Fibroblast of lung (primary cell): ENCODE measurements around the gene LGALS1. TPM values are rescaled to one million over a fixed set of nuclear protein-coding genes. Genes with fewer than 3 reads are reported as not detected.

ENCODE experiments used
- DNase-seq, 2 donors: peaks; one replicate each; pipeline versions ENCODE4 v3.0.0 to v3.0.0-alpha.2; 2010; ENCODE audit warnings: low read depth in 2 of 2
- H2AFZ ChIP-seq: 2 replicates; pipeline ENCODE4 v1.5.1; 2012; ENCODE audit warnings: low read length, control low read depth, inconsistent platforms
- H3K27ac ChIP-seq: 2 replicates; pipeline ENCODE4 v1.5.1; 2011; ENCODE audit warnings: low read length, control low read depth; ENCODE audit not compliant: insufficient read depth
- H3K27me3 ChIP-seq: 2 replicates; pipeline ENCODE4 v1.5.1; 2011; ENCODE audit warnings: mild to moderate bottlenecking, low read length; ENCODE audit not compliant: control insufficient read depth, insufficient read depth
- H3K36me3 ChIP-seq: 2 replicates; pipeline ENCODE4 v1.5.1; 2011; ENCODE audit warnings: low read length; ENCODE audit not compliant: control insufficient read depth, insufficient read depth
- H3K4me1 ChIP-seq: 2 replicates; pipeline ENCODE4 v1.5.1; 2011; ENCODE audit warnings: low read length; ENCODE audit not compliant: control insufficient read depth, insufficient read depth; ENCODE audit errors: extremely low read depth
- H3K4me2 ChIP-seq: 2 replicates; pipeline ENCODE4 v1.5.1; 2011; ENCODE audit warnings: low read length, control low read depth; ENCODE audit not compliant: insufficient read depth; ENCODE audit errors: extremely low read depth
- H3K4me3 ChIP-seq, 4 experiments: fragments of 200-600 bp in 1 of 4; sonication (generic) in 1 of 4; replicated peaks in 1 of 4; 2 replicates each; pipeline ENCODE4 v1.5.1; 2011 to 2016; ENCODE audit warnings: low read length in 4 of 4, low read depth in 3 of 4, mild to moderate bottlenecking in 3 of 4, control low read depth in 2 of 4, inconsistent platforms in 1 of 4, mixed read lengths in 1 of 4; ENCODE audit not compliant: insufficient read depth in 1 of 4; ENCODE audit errors: control extremely low read depth in 1 of 4
- H3K79me2 ChIP-seq: 2 replicates; pipeline ENCODE4 v1.5.1; 2012; ENCODE audit warnings: mild to moderate bottlenecking, low read length, inconsistent platforms; ENCODE audit not compliant: control insufficient read depth, insufficient read depth
- H3K9ac ChIP-seq: 2 replicates; pipeline ENCODE4 v1.5.1; 2011; ENCODE audit warnings: mild to moderate bottlenecking, low read length, control low read depth; ENCODE audit not compliant: insufficient read depth
- H3K9me3 ChIP-seq: 2 replicates; pipeline ENCODE4 v1.5.1; 2012; ENCODE audit warnings: low read depth, low read length; ENCODE audit not compliant: control insufficient read depth, insufficient read depth
- H4K20me1 ChIP-seq: 2 replicates; pipeline ENCODE4 v1.5.1; 2011; ENCODE audit warnings: low read length; ENCODE audit not compliant: control insufficient read depth, insufficient read depth; ENCODE audit errors: extremely low read depth
- EZH2 ChIP-seq: IDR thresholded peaks from 2 replicates; pipeline ENCODE4 v1.5.1; 2012; ENCODE audit warnings: low read length, control low read depth, mild to moderate bottlenecking; ENCODE audit errors: missing control alignments
- polyA plus RNA-seq, 2 donors: library from polyadenylated mRNA; depleted of rRNA in 1 of 2; stranded (reverse) in 1 of 2; unstranded in 1 of 2; fragments of >200 nt; gene quantifications; 2 replicates each; pipeline ENCODE4 v1.2.1, GENCODE V29; 2011 to 2012; ENCODE audit warnings: missing spikeins in 1 of 2
- total RNA-seq: library from RNA; depleted of rRNA; stranded (reverse); fragments of >200 nt; gene quantifications from 2 replicates; pipeline ENCODE4 v1.2.1, GENCODE V29; 2014
- TF ChIP-seq, protein P1 (sequence below), 2 donors: IDR thresholded peaks in 1 of 2; conservative IDR thresholded peaks in 1 of 2; 1 replicate in 1 of 2; 2 replicates in 1 of 2; pipeline ENCODE4 v1.5.1; 2011 to 2012; ENCODE audit warnings: low read length in 2 of 2, control low read depth in 1 of 2, inconsistent platforms in 1 of 2, low read depth in 1 of 2, mild to moderate bottlenecking in 1 of 2

The LGALS1 gene
- total and polyA plus RNA-seq, 2 donors (not counting 1 experiment from before 2014, with no cell fraction given), result 5,090 to 11,230 TPM

- Histone ChIP-seq H4K20me1 (no peaks in the 10 kb centered on the region), H3K36me3 (no peaks in the 10 kb centered on the region), H3K4me1 (no peaks in the 10 kb centered on the region), H3K9me3 (no peaks in the 10 kb centered on the region), H3K79me2 (no peaks in the 10 kb centered on the region), H3K27ac (no peak overlapping the region), H3K4me2 (no peak overlapping the region), H3K9ac (no peak overlapping the region), H2AFZ (no peak overlapping the region), H3K4me3 (no peak overlapping the region), H3K27me3 (no peaks in the 10 kb centered on the region)
- no peak for TF ChIP-seq EZH2
- TF ChIP-seq, protein P1, sequence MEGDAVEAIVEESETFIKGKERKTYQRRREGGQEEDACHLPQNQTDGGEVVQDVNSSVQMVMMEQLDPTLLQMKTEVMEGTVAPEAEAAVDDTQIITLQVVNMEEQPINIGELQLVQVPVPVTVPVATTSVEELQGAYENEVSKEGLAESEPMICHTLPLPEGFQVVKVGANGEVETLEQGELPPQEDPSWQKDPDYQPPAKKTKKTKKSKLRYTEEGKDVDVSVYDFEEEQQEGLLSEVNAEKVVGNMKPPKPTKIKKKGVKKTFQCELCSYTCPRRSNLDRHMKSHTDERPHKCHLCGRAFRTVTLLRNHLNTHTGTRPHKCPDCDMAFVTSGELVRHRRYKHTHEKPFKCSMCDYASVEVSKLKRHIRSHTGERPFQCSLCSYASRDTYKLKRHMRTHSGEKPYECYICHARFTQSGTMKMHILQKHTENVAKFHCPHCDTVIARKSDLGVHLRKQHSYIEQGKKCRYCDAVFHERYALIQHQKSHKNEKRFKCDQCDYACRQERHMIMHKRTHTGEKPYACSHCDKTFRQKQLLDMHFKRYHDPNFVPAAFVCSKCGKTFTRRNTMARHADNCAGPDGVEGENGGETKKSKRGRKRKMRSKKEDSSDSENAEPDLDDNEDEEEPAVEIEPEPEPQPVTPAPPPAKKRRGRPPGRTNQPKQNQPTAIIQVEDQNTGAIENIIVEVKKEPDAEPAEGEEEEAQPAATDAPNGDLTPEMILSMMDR (conservative IDR thresholded peaks at IDR 0.05 in 1 of 2, IDR thresholded peaks at IDR 0.05 in 1 of 2; ENCODE audit: low read depth in 1 of 2, low read length in 2 of 2), result no peak
- DNase-seq, result no peak
Measured at GRCh38 chr22:37711490-37711889, 36.1 kb downstream of the LGALS1 start.

DNA sequence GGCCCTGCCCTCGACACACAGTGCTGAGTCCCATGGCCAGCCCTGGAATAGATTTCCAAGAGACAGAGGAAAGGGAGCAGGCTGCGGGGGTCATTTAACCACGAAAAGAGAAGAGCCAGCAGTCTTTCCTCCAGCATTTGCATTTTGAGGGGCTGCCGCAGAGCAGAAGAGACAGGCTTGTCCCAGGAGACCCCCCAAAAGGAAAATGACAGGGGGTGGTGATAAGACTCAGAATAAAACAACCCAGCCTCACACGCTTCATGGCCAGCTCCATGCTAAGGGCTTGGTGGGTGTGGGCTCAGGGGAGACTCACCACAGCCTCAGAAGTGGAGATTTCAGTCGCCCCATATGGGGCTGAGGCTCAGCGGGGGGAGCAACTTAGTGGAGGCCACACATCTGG lies 38.3 kb downstream of the LGALS1 start:
- Histone ChIP-seq H3K9ac (no peak overlapping the region), H4K20me1 (no peaks in the 10 kb centered on the region), H3K4me1 (no peaks in the 10 kb centered on the region), H3K27ac (no peak overlapping the region), H3K9me3 (no peaks in the 10 kb centered on the region), H3K4me2 (no peak overlapping the region), H2AFZ (no peak overlapping the region), H3K79me2 (no peaks in the 10 kb centered on the region), H3K4me3 (no peak overlapping the region), H3K27me3 (no peaks in the 10 kb centered on the region), H3K36me3 (no peaks in the 10 kb centered on the region)
- DNase-seq, result no peak
- TF ChIP-seq EZH2, result no peak
- TF ChIP-seq, protein P1 (conservative IDR thresholded peaks at IDR 0.05 in 1 of 2, IDR thresholded peaks at IDR 0.05 in 1 of 2; ENCODE audit: low read depth in 1 of 2, low read length in 2 of 2), result no peak

DNA sequence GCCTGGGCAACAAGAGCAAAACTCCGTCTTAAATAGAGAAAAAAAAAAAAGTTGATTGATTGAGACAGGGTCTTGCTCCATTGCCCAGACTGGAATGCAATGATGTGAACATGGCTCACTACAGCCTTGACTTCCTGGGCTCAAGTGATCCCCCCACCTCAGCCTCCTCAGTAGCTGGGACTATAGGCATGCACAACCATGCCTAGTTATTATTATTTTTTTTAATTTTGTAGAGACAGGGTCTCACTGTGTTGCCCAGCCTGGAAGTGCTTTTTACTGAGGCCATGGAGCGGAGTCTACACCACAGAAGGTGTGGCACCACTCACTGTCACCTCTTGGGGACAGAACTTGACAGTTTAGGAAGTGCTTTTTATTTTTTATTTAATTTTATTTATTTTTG lies 39.2 kb downstream of the LGALS1 start:
- H3K9me3 ChIP-seq, result no peaks in the 10 kb centered on the region
- no peaks in the 10 kb centered on the region for H3K79me2 ChIP-seq
- no peak overlapping the region for H3K27ac ChIP-seq
- no peaks in the 10 kb centered on the region for H3K27me3 ChIP-seq
- no peak overlapping the region for H3K9ac ChIP-seq
- no peak overlapping the region for H3K4me3 ChIP-seq
- H3K4me1 ChIP-seq, result no peaks in the 10 kb centered on the region
- no peaks in the 10 kb centered on the region for H4K20me1 ChIP-seq
- no peaks in the 10 kb centered on the region for H3K36me3 ChIP-seq
- H3K4me2 ChIP-seq, result no peak overlapping the region
- TF ChIP-seq EZH2, result no peak
- TF ChIP-seq, protein P1 (conservative IDR thresholded peaks at IDR 0.05 in 1 of 2, IDR thresholded peaks at IDR 0.05 in 1 of 2; ENCODE audit: low read depth in 1 of 2, low read length in 2 of 2), result no peak
- H2AFZ ChIP-seq, result no peak overlapping the region
- no peak for DNase-seq
